Measurements from ENCODE around the gene STEAP1B. TPM values are rescaled to one million over a fixed set of nuclear protein-coding genes. Genes with fewer than 3 reads are reported as not detected.

STEAP1B gene
- polyA plus RNA-seq, 6 donors from 2014 or later = 5.3 to 37.3 (median 30.2) TPM

DNA sequence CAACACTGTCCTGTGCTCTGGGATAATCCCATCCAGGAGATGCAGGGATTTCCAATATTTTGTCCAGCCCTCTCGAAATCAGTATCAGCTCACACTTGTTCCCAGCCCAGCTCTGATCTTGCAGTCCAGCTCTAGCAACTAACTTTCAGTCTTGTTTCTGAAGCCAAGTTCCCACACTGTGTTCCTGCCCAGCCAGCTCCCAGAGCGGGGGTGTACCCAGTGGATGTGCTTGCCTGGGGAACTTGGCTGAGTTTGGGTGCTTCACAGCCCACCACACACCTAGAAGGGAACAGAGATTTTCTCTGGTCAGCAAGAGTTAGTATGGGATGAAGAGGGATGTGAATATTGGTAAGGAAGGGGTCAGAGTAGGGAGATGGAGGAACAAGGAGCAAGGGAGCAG is 85.6 kb downstream of the STEAP1B start:
- no peaks in the 10 kb centered on the region for H3K9me3 Mint-ChIP-seq
- H3K27ac Mint-ChIP-seq = peak overlapping the region in 1 of 6 donors; percentile 21
- no peaks in the 10 kb centered on the region for H3K27me3 Mint-ChIP-seq
- no peak for DNase-seq
- peaks cover 0 to 5% (median 0%) of the 10 kb centered on the region in 3 donors for H3K4me1 Mint-ChIP-seq
- H3K4me3 Mint-ChIP-seq = no peak overlapping the region
- peaks cover 7 to 30% of the 10 kb centered on the region in 2 donors for H3K36me3 Mint-ChIP-seq
- no peak for ATAC-seq (ENCODE audit: low read depth in 2 of 2)

GRCh38 chr7:22413211-22413610 is 86.8 kb downstream of the STEAP1B start:
- H3K9me3 Mint-ChIP-seq = no peaks in the 10 kb centered on the region
- no peak overlapping the region for H3K27ac Mint-ChIP-seq

GRCh38 chr7:22411977-22412693 is 87.9 kb downstream of the STEAP1B start:
- peak overlapping the region in 1 of 6 donors; percentile 38 for H3K27ac Mint-ChIP-seq
- no peak for DNase-seq
- peaks cover 0 to 16% of the 10 kb centered on the region in 2 donors for H3K36me3 Mint-ChIP-seq
- H3K4me3 Mint-ChIP-seq = peak overlapping the region in 1 of 8 donors; percentile 49
- no peaks in the 10 kb centered on the region for H3K27me3 Mint-ChIP-seq
- peaks cover 0 to 5% (median 0%) of the 10 kb centered on the region in 3 donors for H3K4me1 Mint-ChIP-seq
- ATAC-seq (ENCODE audit: low read depth in 2 of 2) = no peak
- H3K9me3 Mint-ChIP-seq = no peaks in the 10 kb centered on the region

More at GRCh38 chr7:22413211-22413610, 86.8 kb downstream of the STEAP1B start:
- no peaks in the 10 kb centered on the region for H3K27me3 Mint-ChIP-seq
- no peak overlapping the region for H3K4me3 Mint-ChIP-seq
- peaks cover 0 to 24% of the 10 kb centered on the region in 2 donors for H3K36me3 Mint-ChIP-seq
- no peak for ATAC-seq (ENCODE audit: low read depth in 2 of 2)
- DNase-seq = no peak
- H3K4me1 Mint-ChIP-seq = peaks cover 0 to 5% (median 0%) of the 10 kb centered on the region in 3 donors

- Mint-ChIP-seq H3K4me1 (peaks cover 17 to 20% (median 19%) of the 10 kb centered on the region in 3 donors), H3K27ac (no peak overlapping the region), H3K9me3 (peaks cover 0 to 3% (median 0%) of the 10 kb centered on the region in 7 donors), H3K4me3 (no peak overlapping the region), H3K27me3 (no peaks in the 10 kb centered on the region), H3K36me3 (peaks cover 0 to 7% of the 10 kb centered on the region in 2 donors)
- ATAC-seq (ENCODE audit: low read depth in 2 of 2) (no peak), DNase-seq (no peak)
Observed at GRCh38 chr7:22406715-22407114, 93.3 kb downstream of the STEAP1B start.

- Mint-ChIP-seq H3K36me3 (peaks cover 0 to 5% of the 10 kb centered on the region in 2 donors), H3K27ac (no peak overlapping the region), H3K4me1 (peaks cover 11 to 24% (median 20%) of the 10 kb centered on the region in 3 donors), H3K4me3 (no peak overlapping the region), H3K27me3 (no peaks in the 10 kb centered on the region), H3K9me3 (peaks cover 0 to 3% (median 0%) of the 10 kb centered on the region in 7 donors)
- DNase-seq = no peak
- no peak for ATAC-seq (ENCODE audit: low read depth in 2 of 2)
Observed at GRCh38 chr7:22404421-22405023, 95.5 kb downstream of the STEAP1B start.

DNA sequence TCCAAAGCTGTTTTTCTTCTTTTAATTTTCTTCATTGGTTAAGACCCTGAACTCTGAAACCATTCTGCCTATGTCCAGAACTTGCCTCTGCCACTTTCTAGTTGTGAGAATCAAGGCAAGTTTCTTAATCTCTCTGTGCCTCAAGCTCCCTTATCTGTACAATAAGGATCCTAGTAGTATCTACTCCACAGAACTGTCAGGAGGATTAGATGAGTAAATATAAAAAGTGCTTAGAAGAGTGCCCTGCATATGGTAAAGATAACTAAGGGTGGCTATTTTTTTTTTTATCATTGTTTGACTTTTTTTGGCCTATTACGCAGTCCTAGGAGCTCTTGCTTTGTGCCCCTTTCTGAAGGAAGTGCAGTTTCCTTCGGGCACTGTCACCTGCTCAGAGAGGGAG is 96.6 kb downstream of the STEAP1B start:
- DNase-seq = no peak
- Mint-ChIP-seq H3K27me3 (no peaks in the 10 kb centered on the region), H3K9me3 (peaks cover 0 to 3% (median 0%) of the 10 kb centered on the region in 7 donors), H3K36me3 (peaks cover 0 to 5% of the 10 kb centered on the region in 2 donors), H3K27ac (peak overlapping the region in 2 of 6 donors; percentile 12 to 57), H3K4me3 (peak overlapping the region in 1 of 8 donors; percentile 13), H3K4me1 (peaks cover 11 to 24% (median 20%) of the 10 kb centered on the region in 3 donors)
- no peak for ATAC-seq (ENCODE audit: low read depth in 2 of 2)

DNA sequence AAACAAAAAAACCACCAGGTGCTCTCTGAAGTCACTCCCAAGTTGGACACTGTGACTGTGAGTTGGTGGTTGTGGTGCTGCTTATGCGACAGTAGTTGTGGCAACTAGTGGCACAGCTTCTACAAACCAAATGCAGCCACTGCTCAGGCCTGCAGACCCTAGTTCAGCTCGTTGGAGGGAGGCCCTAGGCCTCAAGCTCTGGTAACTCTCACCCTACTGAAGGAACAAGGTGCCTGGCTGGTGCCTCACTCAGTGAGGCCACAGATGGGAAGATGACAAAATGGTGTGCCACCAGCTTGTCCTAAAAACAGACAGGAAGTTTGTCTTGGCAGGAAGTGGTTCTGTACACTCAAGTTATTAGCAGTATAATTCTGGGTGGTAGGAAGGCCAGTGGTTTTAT is 97.7 kb downstream of the STEAP1B start:
- Mint-ChIP-seq H3K9me3 (peaks cover 0 to 3% (median 0%) of the 10 kb centered on the region in 7 donors), H3K27ac (peak overlapping the region in 4 of 6 donors; percentile 17 to 75 (median 46)), H3K4me3 (peak overlapping the region in 5 of 8 donors; percentile 30 to 85 (median 65))

GRCh38 chr7:22400936-22401553 is 98.9 kb downstream of the STEAP1B start:
- ATAC-seq (ENCODE audit: low read depth in 2 of 2) (no peak), DNase-seq (no peak)
- Mint-ChIP-seq H3K9me3 (peaks cover 0 to 3% (median 0%) of the 10 kb centered on the region in 7 donors), H3K4me3 (no peak overlapping the region), H3K27ac (peak overlapping the region in 1 of 6 donors; percentile 34), H3K4me1 (peaks cover 11 to 24% (median 20%) of the 10 kb centered on the region in 3 donors), H3K27me3 (no peaks in the 10 kb centered on the region), H3K36me3 (peaks cover 0 to 9% of the 10 kb centered on the region in 2 donors)

More for the DNA sequence above, 97.7 kb downstream of the STEAP1B start:
- Mint-ChIP-seq H3K27me3 (no peaks in the 10 kb centered on the region), H3K4me1 (peaks cover 11 to 24% (median 20%) of the 10 kb centered on the region in 3 donors), H3K36me3 (peaks cover 0 to 9% of the 10 kb centered on the region in 2 donors)
- ATAC-seq (ENCODE audit: low read depth in 2 of 2) = no peak
- no peak for DNase-seq

- ATAC-seq (ENCODE audit: low read depth in 2 of 2) = no peak
- no peak for DNase-seq
- Mint-ChIP-seq H3K4me3 (no peak overlapping the region), H3K4me1 (peaks cover 11 to 24% (median 20%) of the 10 kb centered on the region in 3 donors), H3K27me3 (no peaks in the 10 kb centered on the region), H3K27ac (peak overlapping the region in 2 of 6 donors; percentile 72 to 79), H3K9me3 (peaks cover 0 to 3% (median 0%) of the 10 kb centered on the region in 7 donors), H3K36me3 (peaks cover 0 to 9% of the 10 kb centered on the region in 2 donors)
Observed at GRCh38 chr7:22400150-22400814, 99.7 kb downstream of the STEAP1B start.

DNA sequence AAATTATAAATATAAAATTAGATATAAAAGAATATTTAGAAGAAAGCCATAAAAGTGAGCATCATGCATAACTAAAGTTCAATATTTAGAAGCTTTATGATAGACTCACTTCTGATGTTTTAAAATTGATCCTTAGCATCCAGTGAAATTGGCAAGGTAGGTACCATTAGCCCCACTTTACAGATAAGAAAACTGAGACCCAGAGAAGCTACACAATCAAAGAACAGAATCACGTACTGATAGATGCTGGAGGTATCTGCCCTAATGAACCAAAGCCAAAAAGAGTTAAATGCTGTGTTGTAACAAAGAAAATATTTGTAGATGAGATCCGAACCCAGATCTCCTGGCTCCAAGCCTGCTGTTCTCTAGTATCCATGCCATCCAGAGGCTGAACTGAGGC is 100.4 kb downstream of the STEAP1B start:
- H3K27me3 Mint-ChIP-seq = no peaks in the 10 kb centered on the region
- H3K4me1 Mint-ChIP-seq = peaks cover 11 to 24% (median 20%) of the 10 kb centered on the region in 3 donors
- H3K36me3 Mint-ChIP-seq = peaks cover 0 to 9% of the 10 kb centered on the region in 2 donors
- no peak overlapping the region for H3K27ac Mint-ChIP-seq
- DNase-seq (no peak), ATAC-seq (ENCODE audit: low read depth in 2 of 2) (no peak)
- H3K4me3 Mint-ChIP-seq = no peak overlapping the region
- peaks cover 0 to 3% (median 0%) of the 10 kb centered on the region in 7 donors for H3K9me3 Mint-ChIP-seq

DNA sequence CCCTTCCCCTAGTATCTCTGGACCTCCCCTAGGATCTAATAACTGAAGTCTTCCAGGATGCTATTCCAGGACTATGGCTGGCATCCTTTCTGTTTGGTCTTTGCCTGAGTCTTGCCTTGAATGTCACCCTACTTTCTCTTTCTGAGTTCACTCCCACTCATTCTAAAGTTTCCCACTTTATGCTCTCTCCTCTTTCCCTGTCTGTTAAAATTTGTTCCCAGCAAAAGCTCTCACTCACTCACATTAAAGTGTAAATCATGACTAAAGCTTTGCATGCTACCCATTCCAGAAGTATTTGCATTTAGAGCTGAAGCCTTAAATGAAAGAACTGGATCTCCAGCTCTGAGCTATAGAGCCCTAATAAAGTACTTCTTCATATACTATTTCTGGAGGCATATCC is 100.9 kb downstream of the STEAP1B start:
- H3K27me3 Mint-ChIP-seq = no peaks in the 10 kb centered on the region
- no peak overlapping the region for H3K4me3 Mint-ChIP-seq
- DNase-seq (no peak), ATAC-seq (ENCODE audit: low read depth in 2 of 2) (no peak)
- no peak overlapping the region for H3K27ac Mint-ChIP-seq
- H3K9me3 Mint-ChIP-seq = peaks cover 0 to 3% (median 0%) of the 10 kb centered on the region in 7 donors
- peaks cover 11 to 24% (median 20%) of the 10 kb centered on the region in 3 donors for H3K4me1 Mint-ChIP-seq
- peaks cover 0 to 9% of the 10 kb centered on the region in 2 donors for H3K36me3 Mint-ChIP-seq

- Mint-ChIP-seq H3K36me3 (peaks cover 0 to 9% of the 10 kb centered on the region in 2 donors), H3K4me1 (peaks cover 7 to 16% (median 14%) of the 10 kb centered on the region in 3 donors), H3K27ac (peak overlapping the region in 1 of 6 donors; percentile 74), H3K9me3 (peaks cover 0 to 3% (median 0%) of the 10 kb centered on the region in 7 donors), H3K27me3 (no peaks in the 10 kb centered on the region), H3K4me3 (no peak overlapping the region)
- ATAC-seq (ENCODE audit: low read depth in 2 of 2) = no peak
- DNase-seq = no peak
Observed at GRCh38 chr7:22397981-22398380, 102.0 kb downstream of the STEAP1B start.

- DNase-seq (no peak), ATAC-seq (ENCODE audit: low read depth in 2 of 2) (no peak)
- Mint-ChIP-seq H3K4me3 (no peak overlapping the region), H3K36me3 (peaks cover 0 to 4% of the 10 kb centered on the region in 2 donors), H3K27me3 (no peaks in the 10 kb centered on the region), H3K27ac (no peak overlapping the region), H3K4me1 (peaks cover 0 to 6% (median 4%) of the 10 kb centered on the region in 3 donors), H3K9me3 (no peaks in the 10 kb centered on the region)
Observed at GRCh38 chr7:22395222-22395621, 104.8 kb downstream of the STEAP1B start.
